Vagina (tissue), 2 donors: ENCODE results near the gene RIPOR3. TPM values are rescaled to one million over a fixed set of nuclear protein-coding genes. Genes with fewer than 3 reads are reported as not detected.

Experiments
- DNase-seq, 2 donors: peaks; one replicate each; pipeline ENCODE4 v3.0.0-alpha.2; 2017; ENCODE audit errors: extremely low spot score in 2 of 2
- H3K27ac ChIP-seq: fragments of 200-600 bp; sonication (generic); one replicate; pipeline ENCODE4 v1.5.1; 2019
- H3K27me3 ChIP-seq: fragments of 200-600 bp; sonication (generic); one replicate; pipeline ENCODE4 v1.5.1; 2019
- H3K36me3 ChIP-seq, 2 donors: fragments of 200-600 bp; sonication (generic); one replicate each; pipeline ENCODE4 v1.5.1; 2017 to 2019
- H3K4me1 ChIP-seq: fragments of 200-600 bp; sonication (generic); one replicate; pipeline ENCODE4 v1.5.1; 2019
- H3K4me3 ChIP-seq, 2 donors: fragments of 200-600 bp; sonication (generic); 1 replicate in 1 of 2; 2 replicates in 1 of 2; pipeline ENCODE4 v1.5.1; 2016 to 2019
- H3K9me3 ChIP-seq: fragments of 200-600 bp; sonication (generic); one replicate; pipeline ENCODE4 v1.5.1; 2019
- CTCF ChIP-seq, 3 experiments: fragments of 450-650 bp in 2 of 3; fragments of 200-600 bp in 1 of 3; sonication (generic) in 1 of 3; IDR thresholded peaks; one replicate each; pipeline ENCODE4 v1.5.1; 2017 to 2019; ENCODE audit warnings: antibody characterized with exemption in 3 of 3, mild to moderate bottlenecking in 2 of 3, moderate library complexity in 2 of 3
- POLR2A ChIP-seq, 2 donors: fragments of 450-650 bp; IDR thresholded peaks; one replicate each; pipeline ENCODE4 v1.6.1; 2017; ENCODE audit warnings: antibody characterized with exemption in 2 of 2, mild to moderate bottlenecking in 2 of 2, moderate library complexity in 2 of 2
- POLR2AphosphoS5 ChIP-seq, 2 donors: sonication (generic); formaldehyde crosslinking; IDR thresholded peaks; one replicate each; pipeline ENCODE4 v1.9.0; 2017; ENCODE audit warnings: antibody characterized with exemption in 2 of 2, mild to moderate bottlenecking in 2 of 2, low read depth in 1 of 2; ENCODE audit not compliant: insufficient read depth in 1 of 2
- intact Hi-C: fragments of 100-400 bp; cut with DNase I; formaldehyde crosslinking; loops from one replicate; pipeline ENCODE4 v1.15.1; 2023
- total RNA-seq: library from RNA; depleted of rRNA; stranded (reverse); fragments of >200 nt; gene quantifications from one replicate; pipeline ENCODE4 v1.2.3, GENCODE V29; 2016

RIPOR3 gene
- total RNA-seq, 1 donor from 2014 or later = 38.1 TPM

GRCh38 chr20:50580016-50580747 lies 111.2 kb downstream of the RIPOR3 start:
- H3K9me3 ChIP-seq = no peaks in the 10 kb centered on the region
- H3K36me3 ChIP-seq = peaks cover 4 to 70% of the 10 kb centered on the region in 2 donors
- intact Hi-C loops = no loop called here
- DNase-seq = no peak
- TF ChIP-seq POLR2A (IDR thresholded peaks at IDR 0.05) (no peak), CTCF (IDR thresholded peaks at IDR 0.05) (peak; percentile 52 to 82 (median 64)), POLR2AphosphoS5 (IDR thresholded peaks at IDR 0.05; ENCODE audit: insufficient read depth in 1 of 2, low read depth in 1 of 2) (peak in 1 of 2 donors; percentile 45)
- peak overlapping the region; percentile 65 for H3K27ac ChIP-seq
- H3K4me1 ChIP-seq = peaks cover 8% of the 10 kb centered on the region
- no peak overlapping the region for H3K4me3 ChIP-seq
- no peaks in the 10 kb centered on the region for H3K27me3 ChIP-seq

GRCh38 chr20:50579511-50579910 lies 111.8 kb downstream of the RIPOR3 start:
- H3K9me3 ChIP-seq = no peaks in the 10 kb centered on the region
- DNase-seq = no peak
- TF ChIP-seq POLR2AphosphoS5 (IDR thresholded peaks at IDR 0.05; ENCODE audit: insufficient read depth in 1 of 2, low read depth in 1 of 2) = no peak
- no peak for TF ChIP-seq POLR2A (IDR thresholded peaks at IDR 0.05)
- TF ChIP-seq CTCF (IDR thresholded peaks at IDR 0.05) = no peak
- H3K4me3 ChIP-seq = no peak overlapping the region
- intact Hi-C loops = loop anchor here (5.0 kb wide), 1 partner anchor 97 kb away; no protein-coding TSS in a partner anchor
- no peaks in the 10 kb centered on the region for H3K27me3 ChIP-seq
- H3K36me3 ChIP-seq = peaks cover 4 to 73% of the 10 kb centered on the region in 2 donors
- H3K27ac ChIP-seq = peak overlapping the region; percentile 65
- peaks cover 8% of the 10 kb centered on the region for H3K4me1 ChIP-seq

DNA sequence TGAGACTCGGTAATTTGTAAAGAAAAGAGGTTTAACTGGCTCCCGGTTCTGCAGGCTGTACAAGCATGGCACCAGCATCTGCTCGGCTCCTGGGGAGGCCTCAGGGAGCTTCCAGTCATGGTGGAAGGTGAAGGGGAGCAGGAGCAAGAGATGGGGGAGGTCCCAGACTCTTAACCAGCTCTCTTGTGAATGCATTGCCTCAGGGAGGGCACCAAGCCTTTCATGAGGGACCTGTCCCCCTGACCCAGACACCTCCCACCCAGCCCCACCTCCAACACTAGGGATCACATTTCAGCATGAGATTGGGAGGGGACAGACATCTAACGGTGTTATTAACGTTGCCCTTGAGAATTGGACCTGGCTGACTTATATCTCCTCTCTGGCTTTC lies 112.6 kb downstream of the RIPOR3 start:
- H3K9me3 ChIP-seq = no peaks in the 10 kb centered on the region
- no peaks in the 10 kb centered on the region for H3K27me3 ChIP-seq
- H3K4me1 ChIP-seq = peaks cover 9% of the 10 kb centered on the region
- intact Hi-C loops = loop anchor here (5.0 kb wide), 1 partner anchor 96 kb away; no protein-coding TSS in a partner anchor
- peaks cover 4 to 73% of the 10 kb centered on the region in 2 donors for H3K36me3 ChIP-seq
- H3K4me3 ChIP-seq = no peak overlapping the region
- no peak overlapping the region for H3K27ac ChIP-seq
- no peak for DNase-seq
- TF ChIP-seq CTCF (IDR thresholded peaks at IDR 0.05) = no peak
- TF ChIP-seq POLR2A (IDR thresholded peaks at IDR 0.05) = no peak
- TF ChIP-seq POLR2AphosphoS5 (IDR thresholded peaks at IDR 0.05; ENCODE audit: insufficient read depth in 1 of 2, low read depth in 1 of 2) = no peak

DNA sequence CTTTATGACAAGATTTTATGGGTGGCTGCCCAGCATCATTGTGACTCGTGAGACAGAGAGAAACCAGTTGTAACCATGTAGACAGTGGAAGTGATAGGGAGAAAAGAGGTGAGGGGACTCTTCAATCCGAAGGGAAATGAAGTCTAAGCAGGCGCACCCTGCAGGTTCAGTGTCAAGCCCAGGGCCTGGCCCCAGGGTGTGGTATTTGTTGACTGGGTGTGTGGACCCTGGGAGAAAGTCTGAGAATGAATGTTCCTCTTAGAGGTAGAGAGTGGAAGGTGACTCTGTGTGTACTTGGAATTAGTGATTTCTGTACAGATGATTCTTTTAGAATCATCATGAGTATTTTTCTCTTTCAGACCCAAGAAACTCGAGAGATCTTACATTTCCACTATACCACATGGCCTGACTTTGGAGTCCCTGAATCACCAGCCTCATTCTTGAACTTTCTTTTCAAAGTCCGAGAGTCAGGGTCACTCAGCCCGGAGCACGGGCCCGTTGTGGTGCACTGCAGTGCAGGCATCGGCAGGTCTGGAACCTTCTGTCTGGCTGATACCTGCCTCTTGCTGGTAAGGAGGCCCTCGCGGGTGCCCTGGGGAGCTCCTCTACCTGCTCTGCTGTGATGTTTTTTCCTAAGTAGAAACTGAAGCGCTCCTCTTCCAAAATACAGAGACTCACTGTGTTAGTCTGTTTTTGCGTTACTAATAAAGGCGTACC lies 113.1 kb downstream of the RIPOR3 start:
- Histone ChIP-seq H3K36me3 (peaks cover 4 to 68% of the 10 kb centered on the region in 2 donors), H3K27me3 (no peaks in the 10 kb centered on the region), H3K27ac (no peak overlapping the region), H3K9me3 (no peaks in the 10 kb centered on the region), H3K4me1 (peaks cover 10% of the 10 kb centered on the region), H3K4me3 (no peak overlapping the region)
- DNase-seq = no peak
- TF ChIP-seq POLR2A (IDR thresholded peaks at IDR 0.05) (no peak), CTCF (IDR thresholded peaks at IDR 0.05) (no peak), POLR2AphosphoS5 (IDR thresholded peaks at IDR 0.05; ENCODE audit: insufficient read depth in 1 of 2, low read depth in 1 of 2) (no peak)
- intact Hi-C loops = loop anchor here (5.0 kb wide), 1 partner anchor 96 kb away; no protein-coding TSS in a partner anchor
